SK-N-SH treated with all-trans-retinoic acid at 6 μM for 48 hours (cell line): Measurements from ENCODE around the gene EVPL.

Source experiments
- ATAC-seq: fragments of 200-7000 bp; cut with Tn5 transposase; 3 replicates; pipeline ENCODE4 v1.9.1; 2020; ENCODE audit warnings: mild to moderate bottlenecking, moderate library complexity
- BACH2 ChIP-seq: fragments of 250-450 bp; sonication (Bioruptor Pico); IDR thresholded peaks from 2 replicates; pipeline ENCODE4 v1.9.0; 2021; ENCODE audit warnings: mild to moderate bottlenecking, borderline replicate concordance
- CREB5 ChIP-seq: fragments of 250-450 bp; sonication (Bioruptor Pico); IDR thresholded peaks from 2 replicates; pipeline ENCODE4 v1.5.1; 2020; ENCODE audit warnings: low read depth, mild to moderate bottlenecking, moderate library complexity
- CSDC2 ChIP-seq: fragments of 250-450 bp; sonication (Bioruptor Pico); IDR thresholded peaks from 2 replicates; pipeline ENCODE4 v1.5.0; 2020; ENCODE audit warnings: mild to moderate bottlenecking, moderate library complexity
- CSRNP3 ChIP-seq: fragments of 250-450 bp; sonication (Bioruptor Pico); IDR thresholded peaks from 2 replicates; pipeline ENCODE4 v1.5.1; 2021; ENCODE audit warnings: mild to moderate bottlenecking, moderate library complexity
- ESRRG ChIP-seq: fragments of 250-450 bp; sonication (Bioruptor Pico); IDR thresholded peaks from 2 replicates; pipeline ENCODE4 v1.6.1; 2021; ENCODE audit warnings: mild to moderate bottlenecking
- ISL1 ChIP-seq: fragments of 250-450 bp; sonication (Bioruptor Pico); IDR thresholded peaks from 2 replicates; pipeline ENCODE4 v2.1.2; 2022; ENCODE audit warnings: mild to moderate bottlenecking, moderate library complexity
- PATZ1 ChIP-seq: fragments of 250-450 bp; sonication (Bioruptor Pico); IDR thresholded peaks from 2 replicates; pipeline ENCODE4 v1.8.0; 2020; ENCODE audit warnings: mild to moderate bottlenecking, moderate library complexity, borderline replicate concordance
- POU6F1 ChIP-seq: fragments of 250-450 bp; sonication (Bioruptor Pico); IDR thresholded peaks from 2 replicates; pipeline ENCODE4 v1.8.0; 2021; ENCODE audit warnings: low read depth, mild to moderate bottlenecking, moderate library complexity, borderline replicate concordance
- PPARA ChIP-seq: fragments of 250-450 bp; sonication (Bioruptor Pico); IDR thresholded peaks from 2 replicates; pipeline ENCODE4 v1.5.0; 2020; ENCODE audit warnings: mild to moderate bottlenecking, borderline replicate concordance
- RARB ChIP-seq: fragments of 250-450 bp; sonication (Bioruptor Pico); IDR thresholded peaks from 2 replicates; pipeline ENCODE4 v1.8.0; 2021; ENCODE audit warnings: mild to moderate bottlenecking, moderate library complexity
- SNAI2 ChIP-seq: fragments of 250-450 bp; sonication (Bioruptor Pico); IDR thresholded peaks from 2 replicates; pipeline ENCODE4 v1.5.0; 2020; ENCODE audit warnings: mild to moderate bottlenecking, moderate library complexity
- TOX ChIP-seq: fragments of 250-450 bp; sonication (Bioruptor Pico); IDR thresholded peaks from 2 replicates; pipeline ENCODE4 v1.8.0; 2021; ENCODE audit warnings: mild to moderate bottlenecking, moderate library complexity, borderline replicate concordance
- ZFP3 ChIP-seq: fragments of 250-450 bp; sonication (Bioruptor Pico); IDR thresholded peaks from 2 replicates; pipeline ENCODE4 v1.5.0; 2020; ENCODE audit warnings: mild to moderate bottlenecking, moderate library complexity

EVPL gene

DNA sequence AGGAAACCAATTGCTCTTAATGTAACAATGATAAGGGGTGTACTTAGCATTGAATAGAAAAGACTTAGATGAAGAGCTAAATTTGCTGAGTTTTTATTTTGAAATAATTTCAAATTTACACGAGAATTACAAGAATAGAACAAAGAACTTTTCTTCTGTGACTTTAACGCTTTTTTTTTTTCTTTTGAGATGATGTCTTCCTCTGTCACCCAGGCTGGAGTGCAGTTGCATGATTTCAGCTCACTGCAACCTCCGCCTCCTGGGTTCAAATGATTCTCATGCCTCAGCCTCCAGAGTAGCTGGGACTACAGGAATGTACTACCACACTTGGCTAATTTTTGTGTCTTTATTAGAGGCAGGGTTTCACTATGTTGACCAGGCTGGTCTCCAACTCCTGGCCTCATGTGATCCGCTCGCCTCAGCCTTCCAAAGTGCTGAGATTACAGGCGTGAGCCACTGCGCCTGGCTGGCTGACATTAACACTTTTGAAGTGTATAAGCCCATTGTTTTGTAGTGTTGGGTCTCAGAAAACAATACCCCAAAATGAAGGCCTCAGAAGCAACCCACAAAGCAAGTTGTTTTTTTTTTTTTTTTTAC lies 46.0 kb downstream of the EVPL start:
- no peak for ATAC-seq
- TF ChIP-seq ISL1 (no peak), BACH2 (CRISPR knock-in tag) (no peak), TOX (CRISPR knock-in tag) (no peak), POU6F1 (no peak), CSRNP3 (no peak), PPARA (no peak)

DNA sequence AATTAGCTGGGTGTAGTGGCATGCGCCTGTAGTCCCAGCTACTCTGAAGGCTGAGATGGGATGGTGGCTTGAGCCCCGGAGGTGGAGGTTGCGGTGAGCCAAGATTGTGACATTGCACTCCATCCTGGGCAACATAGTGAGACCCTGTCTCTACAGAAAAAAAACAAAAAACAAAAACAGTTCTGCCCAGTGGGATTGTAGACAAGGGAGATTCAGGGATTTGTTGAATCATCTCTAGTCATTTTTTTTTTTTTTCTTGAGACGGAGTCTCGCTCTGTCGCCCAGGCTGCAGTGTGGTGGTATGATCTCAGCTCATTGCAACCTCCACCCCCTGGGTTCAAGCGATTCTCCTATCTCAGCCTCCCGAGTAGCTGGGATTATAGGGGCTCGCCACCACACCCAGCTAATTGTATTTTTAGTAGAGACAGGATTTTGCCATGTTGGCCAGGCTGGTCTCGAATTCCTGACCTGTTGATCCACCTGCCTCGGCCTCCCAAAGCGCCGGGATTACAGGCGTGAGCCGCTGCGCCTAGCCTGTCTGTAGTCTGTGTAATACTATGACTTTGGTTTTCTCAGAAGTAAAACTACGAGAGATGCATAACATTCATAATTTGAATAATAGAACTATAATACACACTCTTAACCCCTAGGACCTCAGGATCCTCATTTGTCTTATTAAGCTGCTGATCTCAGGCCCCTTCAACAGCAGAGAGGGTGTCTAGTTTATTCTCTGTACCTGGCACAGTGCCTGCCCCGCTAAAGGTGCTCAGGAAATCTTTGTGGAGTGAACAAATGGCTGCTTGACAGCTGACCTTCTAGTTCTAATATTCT lies 46.7 kb downstream of the EVPL start:
- no peak for ATAC-seq
- TF ChIP-seq CSRNP3 = no peak
- TF ChIP-seq ESRRG (CRISPR knock-in tag) = 0 out of 2 replicates have a peak, but pooled peaks have one; percentile 1
- TF ChIP-seq, all 23 proteins: peak for 1

DNA sequence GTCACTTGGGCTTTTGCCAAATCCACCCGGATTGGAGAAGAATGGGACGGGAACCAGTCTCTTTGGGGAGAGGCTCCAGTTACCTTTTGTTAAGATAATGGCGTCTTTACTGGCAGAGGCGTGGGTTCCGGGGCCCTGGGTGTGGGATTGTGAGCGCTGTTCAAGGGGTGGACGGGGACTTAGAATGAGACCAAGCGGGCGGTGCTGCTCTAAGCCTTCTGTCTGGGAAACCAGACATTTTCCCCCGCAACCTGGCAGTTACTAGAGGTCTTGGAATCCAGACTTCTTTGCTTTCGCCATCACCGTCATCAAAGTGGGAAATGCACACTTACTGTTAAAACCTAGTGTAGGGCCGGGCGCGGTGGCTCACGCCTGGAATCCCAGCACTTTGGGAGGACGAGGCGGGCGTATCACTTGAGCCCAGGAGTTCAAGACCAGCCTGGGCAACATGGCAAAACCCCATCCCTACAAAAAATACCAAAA lies 47.4 kb downstream of the EVPL start:
- TF ChIP-seq CSDC2 (CRISPR knock-in tag) (no peak), CSRNP3 (peak; percentile 85; the same call in 1 of the 2 replicates), POU6F1 (0 out of 2 replicates have a peak, but pooled peaks have one; percentile 7), ZFP3 (CRISPR knock-in tag) (peak; percentile 14; the same call in 1 of the 2 replicates), CREB5 (CRISPR knock-in tag) (no peak), ESRRG (CRISPR knock-in tag) (0 out of 2 replicates have a peak, but pooled peaks have one; percentile 3), RARB (peak; percentile 3; the same call in 1 of the 2 replicates)
- peak; percentile 40 for ATAC-seq

- TF ChIP-seq CSDC2 (CRISPR knock-in tag) (peak; percentile 52; the same call in 1 of the 2 replicates), PATZ1 (CRISPR knock-in tag) (peak; percentile 46; the same call in 1 of the 2 replicates), BACH2 (CRISPR knock-in tag) (no peak), SNAI2 (no peak), POU6F1 (peak; percentile 59; the same call in 1 of the 2 replicates), ZFP3 (CRISPR knock-in tag) (peak; percentile 20; the same call in 1 of the 2 replicates), TOX (CRISPR knock-in tag) (0 out of 2 replicates have a peak, but pooled peaks have one; percentile 24)
- ATAC-seq = peak; percentile 94
Measured at GRCh38 chr17:75978938-75979704, 48.0 kb downstream of the EVPL start, which contains the start of the genes ACOX1 and TEN1. Gene ACOX1, minus strand, starts transcription at chr17:75979166. Its CDS starts 93 bp downstream, at chr17:75979073. Gene TEN1, plus strand, starts transcription at chr17:75979240. Its CDS starts 6,953 bp downstream, at chr17:75986193.
